ENCODE data around the gene DGKD.

DGKD gene

DNA sequence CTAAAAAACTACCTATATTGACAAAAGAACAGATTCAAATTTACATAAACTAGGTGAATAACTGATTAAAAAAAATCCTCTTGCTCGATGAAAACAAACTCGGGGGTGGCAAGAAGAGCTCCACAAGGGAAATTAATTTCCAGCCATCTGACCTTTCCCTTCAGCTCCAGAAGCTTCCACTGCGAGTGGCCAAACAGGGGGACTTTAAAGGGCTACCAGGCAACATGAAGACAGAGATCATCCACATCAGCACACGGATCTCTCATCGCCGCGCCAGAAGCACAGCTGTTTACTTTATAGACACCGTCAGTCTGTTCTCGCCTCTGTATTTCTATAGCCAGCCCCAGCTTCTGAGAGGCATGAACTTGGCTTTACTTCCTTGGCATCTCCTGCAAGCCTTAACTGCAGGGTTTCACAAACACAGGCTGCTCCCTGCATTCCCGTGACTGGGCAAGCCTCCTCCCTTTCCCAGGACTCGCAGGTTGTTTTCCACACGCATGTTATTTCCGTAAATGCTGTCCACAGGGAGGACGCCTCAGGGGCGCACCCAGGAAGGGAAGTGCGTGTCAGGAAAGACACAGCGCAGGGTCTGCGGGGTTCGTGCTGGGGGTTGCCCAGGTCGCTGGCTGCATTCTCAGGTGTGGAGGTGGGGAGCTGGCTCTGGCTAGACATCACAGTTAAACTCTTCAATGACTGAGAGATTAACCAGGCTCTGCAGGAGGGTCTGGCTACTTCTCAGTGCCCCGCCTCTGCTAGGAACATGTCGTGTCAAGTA lies 127.3 kb downstream of the DGKD start:
- H3K27me3 ChIP-seq (ENCODE audit: control insufficient read depth, insufficient read depth, low read length) = no peaks in the 10 kb centered on the region
- H3K4me3 ChIP-seq (ENCODE audit: low read length) = no peak overlapping the region
- H3K9ac ChIP-seq (ENCODE audit: low read length) = no peak overlapping the region
- H3K9me3 ChIP-seq (ENCODE audit: control insufficient read depth, low read depth, low read length) = no peaks in the 10 kb centered on the region
- no peaks in the 10 kb centered on the region for H3K4me1 ChIP-seq (ENCODE audit: control insufficient read depth, low read depth, low read length)
- no peaks in the 10 kb centered on the region for H3K36me3 ChIP-seq (ENCODE audit: control insufficient read depth, low read depth, low read length)
- no peak overlapping the region for H3K27ac ChIP-seq (ENCODE audit: low read length)

DNA sequence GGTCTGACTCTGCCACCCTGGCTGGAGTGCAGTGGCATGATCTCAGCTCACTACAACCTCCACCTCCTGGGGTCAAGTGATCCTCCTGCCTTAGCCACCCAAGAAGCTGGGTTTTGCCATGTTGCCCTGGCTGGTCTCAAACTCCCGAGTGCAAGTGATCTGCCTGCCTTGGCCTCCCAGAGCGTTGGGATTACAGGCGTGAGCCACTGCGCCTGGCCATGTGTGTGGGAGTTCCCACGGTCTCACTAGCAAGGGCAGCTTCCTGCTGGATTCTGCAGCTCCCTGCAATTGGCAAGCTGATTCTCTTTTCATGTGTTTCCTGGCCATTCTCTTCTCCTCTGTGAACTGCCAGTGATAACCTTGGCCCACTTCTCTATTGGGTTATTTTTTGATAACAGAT lies 128.3 kb downstream of the DGKD start:
- Histone ChIP-seq H3K4me1 (ENCODE audit: control insufficient read depth, low read depth, low read length) (no peaks in the 10 kb centered on the region), H3K27me3 (ENCODE audit: control insufficient read depth, insufficient read depth, low read length) (no peaks in the 10 kb centered on the region), H3K27ac (ENCODE audit: low read length) (no peak overlapping the region), H3K4me3 (ENCODE audit: low read length) (no peak overlapping the region), H3K36me3 (ENCODE audit: control insufficient read depth, low read depth, low read length) (no peaks in the 10 kb centered on the region), H3K9me3 (ENCODE audit: control insufficient read depth, low read depth, low read length) (no peaks in the 10 kb centered on the region), H3K9ac (ENCODE audit: low read length) (no peak overlapping the region)

DNA sequence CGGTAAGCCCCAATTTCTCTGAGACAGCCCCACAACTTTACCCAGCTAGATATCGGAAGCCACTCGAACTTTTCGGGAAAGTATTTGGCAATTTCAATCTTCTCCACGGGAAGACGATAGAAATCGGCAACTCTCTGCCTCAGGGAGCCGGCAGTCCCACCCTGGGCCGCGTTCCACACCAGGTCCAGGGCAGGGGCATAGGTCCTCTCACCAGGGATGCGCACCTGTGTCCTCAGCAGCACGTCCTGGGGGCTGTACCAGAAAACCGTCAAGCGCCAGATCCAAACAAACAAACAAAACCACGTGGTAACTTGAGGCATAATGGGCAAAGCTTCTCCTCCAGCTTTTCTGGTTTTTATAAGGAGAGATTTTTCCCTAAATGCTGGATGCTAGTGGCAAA lies 131.4 kb downstream of the DGKD start:
- H3K9ac ChIP-seq (ENCODE audit: low read length) = no peak overlapping the region
- no peak overlapping the region for H3K27ac ChIP-seq (ENCODE audit: low read length)
- no peak overlapping the region for H3K4me3 ChIP-seq (ENCODE audit: low read length)
- H3K27me3 ChIP-seq (ENCODE audit: control insufficient read depth, insufficient read depth, low read length) = no peaks in the 10 kb centered on the region
- H3K4me1 ChIP-seq (ENCODE audit: control insufficient read depth, low read depth, low read length) = no peaks in the 10 kb centered on the region
- no peaks in the 10 kb centered on the region for H3K36me3 ChIP-seq (ENCODE audit: control insufficient read depth, low read depth, low read length)
- H3K9me3 ChIP-seq (ENCODE audit: control insufficient read depth, low read depth, low read length) = no peaks in the 10 kb centered on the region

DNA sequence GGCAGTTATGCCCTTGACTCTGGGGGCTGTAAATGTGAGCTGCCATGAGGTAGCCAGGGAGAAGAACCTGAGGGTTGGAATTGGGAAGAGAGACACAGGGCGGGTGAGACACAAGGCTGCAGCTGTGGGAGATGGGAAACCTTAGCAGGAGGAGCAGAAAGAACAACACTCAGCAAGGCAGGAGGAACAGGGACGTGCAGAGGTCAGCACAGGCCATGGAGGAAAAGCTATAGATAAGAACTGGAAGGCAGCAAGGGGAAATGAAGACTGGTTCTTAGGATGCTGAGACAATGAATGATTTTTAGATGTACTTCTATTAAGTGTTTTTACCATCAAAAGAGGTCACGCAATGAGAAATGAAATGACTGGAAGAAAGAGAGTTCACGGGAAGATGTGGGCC lies 132.1 kb downstream of the DGKD start:
- Histone ChIP-seq H3K27ac (ENCODE audit: low read length) (no peak overlapping the region), H3K27me3 (ENCODE audit: control insufficient read depth, insufficient read depth, low read length) (no peaks in the 10 kb centered on the region), H3K4me1 (ENCODE audit: control insufficient read depth, low read depth, low read length) (no peaks in the 10 kb centered on the region), H3K36me3 (ENCODE audit: control insufficient read depth, low read depth, low read length) (no peaks in the 10 kb centered on the region), H3K9ac (ENCODE audit: low read length) (no peak overlapping the region), H3K4me3 (ENCODE audit: low read length) (no peak overlapping the region), H3K9me3 (ENCODE audit: control insufficient read depth, low read depth, low read length) (no peaks in the 10 kb centered on the region)

DNA sequence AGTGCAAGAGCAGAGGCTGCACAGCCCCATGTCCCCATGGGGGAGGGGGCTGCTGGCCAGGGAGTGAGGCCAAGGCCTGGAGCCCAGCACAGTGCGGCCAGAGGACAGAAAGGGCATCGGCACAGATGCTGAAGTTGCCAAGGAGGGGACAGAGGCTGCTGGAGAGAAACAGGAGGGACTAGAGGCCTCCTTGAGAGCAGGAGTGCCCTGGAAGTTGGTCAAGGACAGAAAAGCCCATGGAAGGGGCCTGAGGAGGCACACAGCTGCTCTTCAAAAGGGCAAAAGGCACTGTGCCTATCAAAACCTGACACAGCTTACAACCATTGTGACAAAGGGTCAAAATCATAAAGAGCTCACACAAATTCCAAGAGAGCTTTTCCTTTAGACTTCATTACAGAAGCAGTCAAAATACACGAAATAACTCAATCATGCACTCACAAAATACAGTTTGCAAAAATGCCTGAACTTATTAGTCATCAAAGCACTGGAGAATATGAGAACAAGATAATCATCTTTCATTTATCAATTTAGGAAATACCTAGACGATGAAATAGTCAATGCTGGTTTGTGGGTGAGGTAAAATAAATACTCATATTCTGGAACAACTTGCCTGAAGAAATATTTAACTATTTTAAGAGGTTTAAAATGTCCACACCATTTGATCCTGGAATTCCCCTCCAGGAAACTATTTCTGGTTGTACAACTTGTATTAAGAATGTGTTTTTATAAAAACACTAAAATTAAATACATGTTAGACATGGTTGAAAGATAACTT lies 132.7 kb downstream of the DGKD start:
- no peak overlapping the region for H3K4me3 ChIP-seq (ENCODE audit: low read length)
- H3K27me3 ChIP-seq (ENCODE audit: control insufficient read depth, insufficient read depth, low read length) = no peaks in the 10 kb centered on the region
- no peak overlapping the region for H3K27ac ChIP-seq (ENCODE audit: low read length)
- H3K9me3 ChIP-seq (ENCODE audit: control insufficient read depth, low read depth, low read length) = no peaks in the 10 kb centered on the region
- H3K4me1 ChIP-seq (ENCODE audit: control insufficient read depth, low read depth, low read length) = no peaks in the 10 kb centered on the region
- no peak overlapping the region for H3K9ac ChIP-seq (ENCODE audit: low read length)
- H3K36me3 ChIP-seq (ENCODE audit: control insufficient read depth, low read depth, low read length) = no peaks in the 10 kb centered on the region

DNA sequence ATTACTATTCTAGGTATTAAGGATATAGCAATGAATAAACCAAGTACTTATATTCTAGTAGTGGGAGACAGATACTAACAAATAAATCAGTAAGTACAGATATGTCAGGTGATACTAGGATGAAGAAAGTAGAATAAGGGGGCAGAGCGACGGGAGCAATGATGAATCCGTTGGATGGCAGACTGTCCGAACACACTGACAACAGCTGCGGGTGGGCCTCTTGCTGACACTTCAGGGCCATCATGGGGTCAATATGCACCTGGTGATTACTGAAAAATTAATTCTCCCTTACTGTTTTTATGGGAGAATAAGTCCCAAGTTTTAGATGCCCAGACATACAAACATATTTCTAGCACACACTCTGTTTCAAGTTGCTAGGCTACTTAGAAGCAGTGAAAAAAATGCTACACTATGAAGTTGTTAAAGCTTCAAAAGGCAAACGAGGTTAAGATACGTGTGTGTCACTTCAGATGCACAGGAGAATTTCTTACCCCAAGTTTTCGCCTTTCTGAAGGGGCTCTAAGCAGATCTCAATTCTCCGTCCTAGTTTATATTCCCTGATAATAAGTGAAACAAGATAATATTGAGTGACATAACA lies 133.6 kb downstream of the DGKD start:
- H3K4me1 ChIP-seq (ENCODE audit: control insufficient read depth, low read depth, low read length) = no peaks in the 10 kb centered on the region
- no peaks in the 10 kb centered on the region for H3K27me3 ChIP-seq (ENCODE audit: control insufficient read depth, insufficient read depth, low read length)
- no peak overlapping the region for H3K27ac ChIP-seq (ENCODE audit: low read length)
- H3K9me3 ChIP-seq (ENCODE audit: control insufficient read depth, low read depth, low read length) = no peaks in the 10 kb centered on the region
- no peak overlapping the region for H3K4me3 ChIP-seq (ENCODE audit: low read length)
- H3K9ac ChIP-seq (ENCODE audit: low read length) = no peak overlapping the region
- no peaks in the 10 kb centered on the region for H3K36me3 ChIP-seq (ENCODE audit: control insufficient read depth, low read depth, low read length)

DNA sequence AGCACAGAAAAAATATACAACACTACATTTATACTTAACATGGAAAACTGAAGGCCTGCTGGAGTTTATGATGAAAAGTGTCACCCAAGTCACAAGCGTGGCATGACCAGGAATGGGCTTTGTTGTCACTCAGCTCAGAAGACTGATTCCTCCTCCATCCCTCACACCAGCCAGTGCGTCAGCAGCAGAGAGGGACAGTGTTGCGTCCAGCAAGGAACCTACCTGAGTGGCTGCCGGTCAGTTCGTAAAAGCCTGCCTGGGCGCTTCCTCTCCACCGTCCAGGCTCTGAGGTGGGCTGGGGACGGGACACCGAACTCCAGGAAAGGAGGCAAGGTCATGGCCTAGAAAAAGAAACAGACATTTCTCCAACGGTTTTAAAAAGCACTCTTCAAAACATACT lies 134.8 kb downstream of the DGKD start:
- Histone ChIP-seq H3K4me3 (ENCODE audit: low read length) (no peak overlapping the region), H3K36me3 (ENCODE audit: control insufficient read depth, low read depth, low read length) (no peaks in the 10 kb centered on the region), H3K4me1 (ENCODE audit: control insufficient read depth, low read depth, low read length) (no peaks in the 10 kb centered on the region), H3K27me3 (ENCODE audit: control insufficient read depth, insufficient read depth, low read length) (no peaks in the 10 kb centered on the region), H3K9ac (ENCODE audit: low read length) (no peak overlapping the region), H3K9me3 (ENCODE audit: control insufficient read depth, low read depth, low read length) (no peaks in the 10 kb centered on the region), H3K27ac (ENCODE audit: low read length) (no peak overlapping the region)

DNA sequence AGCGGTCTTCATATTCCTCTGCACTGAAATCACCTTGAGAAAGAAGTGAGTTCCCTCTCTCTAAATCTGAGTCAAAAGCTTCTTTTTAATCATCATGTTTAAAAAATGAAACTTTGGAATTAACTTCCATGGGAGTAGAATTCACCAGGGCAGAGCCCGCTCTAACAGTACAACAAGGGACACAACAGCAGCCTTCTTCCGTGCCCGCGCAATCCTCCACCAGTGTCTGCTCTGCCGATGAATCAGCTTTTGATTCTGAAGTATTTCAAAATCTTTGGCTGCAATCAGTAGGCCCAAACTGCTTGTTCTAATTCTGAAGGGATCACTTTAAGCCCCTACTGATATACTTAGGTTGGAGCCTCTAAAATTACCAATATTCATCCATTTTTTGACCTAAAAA lies 135.4 kb downstream of the DGKD start:
- H3K36me3 ChIP-seq (ENCODE audit: control insufficient read depth, low read depth, low read length) = no peaks in the 10 kb centered on the region
- no peak overlapping the region for H3K27ac ChIP-seq (ENCODE audit: low read length)
- H3K4me3 ChIP-seq (ENCODE audit: low read length) = no peak overlapping the region
- no peaks in the 10 kb centered on the region for H3K9me3 ChIP-seq (ENCODE audit: control insufficient read depth, low read depth, low read length)
- no peaks in the 10 kb centered on the region for H3K27me3 ChIP-seq (ENCODE audit: control insufficient read depth, insufficient read depth, low read length)
- no peaks in the 10 kb centered on the region for H3K4me1 ChIP-seq (ENCODE audit: control insufficient read depth, low read depth, low read length)
- no peak overlapping the region for H3K9ac ChIP-seq (ENCODE audit: low read length)

DNA sequence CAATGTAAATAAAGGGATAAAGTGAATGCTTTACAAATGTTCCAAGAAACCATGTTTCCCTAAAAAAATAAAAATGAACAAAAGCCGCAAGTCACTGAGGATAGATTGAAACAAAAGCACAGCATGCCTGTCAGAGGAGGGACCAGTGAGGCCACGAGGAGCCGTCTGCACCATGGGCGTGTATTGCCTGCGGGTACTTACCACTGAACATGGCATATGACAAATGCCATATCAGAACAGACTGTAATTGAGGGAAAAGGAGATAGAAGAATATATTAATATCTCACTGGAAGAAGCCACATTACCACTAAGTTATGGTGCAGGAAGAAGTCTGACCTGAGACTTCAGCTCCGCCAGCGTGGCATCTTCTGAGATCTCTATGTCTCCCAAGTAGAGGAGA lies 136.5 kb downstream of the DGKD start:
- H3K4me1 ChIP-seq (ENCODE audit: control insufficient read depth, low read depth, low read length) = no peaks in the 10 kb centered on the region
- H3K36me3 ChIP-seq (ENCODE audit: control insufficient read depth, low read depth, low read length) = no peaks in the 10 kb centered on the region
- no peak overlapping the region for H3K9ac ChIP-seq (ENCODE audit: low read length)
- no peaks in the 10 kb centered on the region for H3K9me3 ChIP-seq (ENCODE audit: control insufficient read depth, low read depth, low read length)
- no peaks in the 10 kb centered on the region for H3K27me3 ChIP-seq (ENCODE audit: control insufficient read depth, insufficient read depth, low read length)
- H3K4me3 ChIP-seq (ENCODE audit: low read length) = no peak overlapping the region
- H3K27ac ChIP-seq (ENCODE audit: low read length) = no peak overlapping the region

DNA sequence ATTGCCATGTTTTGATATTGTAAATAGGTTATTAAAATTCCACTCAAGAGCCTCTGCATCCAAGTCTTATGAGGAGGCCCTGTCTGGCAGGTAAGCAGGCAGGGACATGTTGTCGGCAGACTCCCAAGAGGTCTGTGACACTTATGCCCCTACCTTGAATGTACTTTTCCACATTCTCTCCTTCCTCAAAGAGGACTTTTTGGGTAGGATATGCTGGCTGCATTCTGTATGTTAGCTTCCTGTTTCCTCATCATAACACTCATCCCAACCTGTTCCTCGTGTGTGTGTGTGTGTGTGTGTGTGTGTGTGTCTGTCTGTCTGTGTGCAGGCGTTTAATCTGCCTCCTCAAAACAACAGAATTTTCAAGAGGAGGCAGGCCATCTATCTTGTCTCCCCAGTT lies 137.0 kb downstream of the DGKD start:
- Histone ChIP-seq H3K4me3 (ENCODE audit: low read length) (no peak overlapping the region), H3K4me1 (ENCODE audit: control insufficient read depth, low read depth, low read length) (no peaks in the 10 kb centered on the region), H3K9ac (ENCODE audit: low read length) (no peak overlapping the region), H3K9me3 (ENCODE audit: control insufficient read depth, low read depth, low read length) (no peaks in the 10 kb centered on the region), H3K27ac (ENCODE audit: low read length) (no peak overlapping the region), H3K36me3 (ENCODE audit: control insufficient read depth, low read depth, low read length) (no peaks in the 10 kb centered on the region), H3K27me3 (ENCODE audit: control insufficient read depth, insufficient read depth, low read length) (no peaks in the 10 kb centered on the region)

DNA sequence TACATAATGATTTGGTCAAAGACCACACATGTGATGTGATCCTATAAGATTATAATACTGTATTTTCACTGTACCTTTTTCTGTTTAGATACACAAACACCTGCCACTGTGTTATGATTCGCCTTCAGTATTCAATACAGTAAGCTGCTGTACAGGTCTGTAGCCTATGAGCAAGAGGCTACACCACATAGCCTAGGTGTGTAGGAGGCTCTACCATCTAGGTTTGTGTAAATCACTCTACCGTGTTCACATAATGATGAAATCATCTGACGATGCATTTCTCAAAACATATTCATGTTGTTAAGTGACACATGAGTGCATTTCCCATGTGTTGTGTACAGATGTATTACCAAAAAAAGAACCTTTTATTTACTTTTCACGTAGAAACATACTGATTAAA lies 137.8 kb downstream of the DGKD start:
- Histone ChIP-seq H3K9me3 (ENCODE audit: control insufficient read depth, low read depth, low read length) (no peaks in the 10 kb centered on the region), H3K27me3 (ENCODE audit: control insufficient read depth, insufficient read depth, low read length) (no peaks in the 10 kb centered on the region), H3K4me1 (ENCODE audit: control insufficient read depth, low read depth, low read length) (no peaks in the 10 kb centered on the region), H3K27ac (ENCODE audit: low read length) (no peak overlapping the region), H3K36me3 (ENCODE audit: control insufficient read depth, low read depth, low read length) (no peaks in the 10 kb centered on the region), H3K9ac (ENCODE audit: low read length) (no peak overlapping the region), H3K4me3 (ENCODE audit: low read length) (no peak overlapping the region)
